GM12878 (cell line): ENCODE results near the gene ACHE.

Experiments used
- BHLHE40 ChIP-seq, 2 experiments: fragments of 450-650 bp in 1 of 2; IDR thresholded peaks; 2 replicates each; pipeline ENCODE4 v1.6.1; 2011 to 2017; ENCODE audit warnings: low read depth in 2 of 2, borderline replicate concordance in 1 of 2, improper control_type of control experiment in 1 of 2, low read length in 1 of 2, mild to moderate bottlenecking in 1 of 2
- EZH2 ChIP-seq: IDR thresholded peaks from 2 replicates; pipeline ENCODE4 v1.6.1; 2012; ENCODE audit warnings: low read depth, mild to moderate bottlenecking, control low read depth, inconsistent platforms, low read length, borderline replicate concordance; ENCODE audit not compliant: control insufficient read depth
- FOXM1 ChIP-seq: IDR thresholded peaks from 2 replicates; pipeline ENCODE4 v1.6.1; 2012; ENCODE audit warnings: low read depth, mild to moderate bottlenecking, inconsistent platforms, low read length, moderate library complexity
- JUND ChIP-seq: IDR thresholded peaks from 2 replicates; pipeline ENCODE4 v1.6.1; 2012; ENCODE audit warnings: low read depth, mild to moderate bottlenecking, low read length, improper control_type of control experiment, moderate library complexity
- LARP7 ChIP-seq: fragments of 450-650 bp; IDR thresholded peaks from 2 replicates; pipeline ENCODE4 v1.6.1; 2017; ENCODE audit warnings: mild to moderate bottlenecking
- RELA ChIP-seq: fragments of 450-650 bp; IDR thresholded peaks from 2 replicates; pipeline ENCODE4 v1.8.0; 2014; ENCODE audit warnings: borderline replicate concordance; ENCODE audit not compliant: partially characterized antibody
- ZZZ3 ChIP-seq: IDR thresholded peaks from 2 replicates; pipeline ENCODE4 v1.6.1; 2011; ENCODE audit warnings: low read depth; ENCODE audit not compliant: control insufficient read depth, insufficient read length
- TF ChIP-seq, protein P1 (sequence below), 3 experiments: IDR thresholded peaks in 2 of 3; conservative IDR thresholded peaks in 1 of 3; 2 replicates each; pipeline ENCODE4 v1.5.1; 2011; ENCODE audit warnings: low read depth in 3 of 3, low read length in 3 of 3, mild to moderate bottlenecking in 3 of 3, control low read depth in 2 of 3, moderate library complexity in 2 of 3, inconsistent platforms in 1 of 3, mixed read lengths in 1 of 3; ENCODE audit not compliant: control insufficient read depth in 2 of 3, insufficient read depth in 1 of 3; ENCODE audit errors: extremely low read depth in 1 of 3

- TF ChIP-seq, protein P1, sequence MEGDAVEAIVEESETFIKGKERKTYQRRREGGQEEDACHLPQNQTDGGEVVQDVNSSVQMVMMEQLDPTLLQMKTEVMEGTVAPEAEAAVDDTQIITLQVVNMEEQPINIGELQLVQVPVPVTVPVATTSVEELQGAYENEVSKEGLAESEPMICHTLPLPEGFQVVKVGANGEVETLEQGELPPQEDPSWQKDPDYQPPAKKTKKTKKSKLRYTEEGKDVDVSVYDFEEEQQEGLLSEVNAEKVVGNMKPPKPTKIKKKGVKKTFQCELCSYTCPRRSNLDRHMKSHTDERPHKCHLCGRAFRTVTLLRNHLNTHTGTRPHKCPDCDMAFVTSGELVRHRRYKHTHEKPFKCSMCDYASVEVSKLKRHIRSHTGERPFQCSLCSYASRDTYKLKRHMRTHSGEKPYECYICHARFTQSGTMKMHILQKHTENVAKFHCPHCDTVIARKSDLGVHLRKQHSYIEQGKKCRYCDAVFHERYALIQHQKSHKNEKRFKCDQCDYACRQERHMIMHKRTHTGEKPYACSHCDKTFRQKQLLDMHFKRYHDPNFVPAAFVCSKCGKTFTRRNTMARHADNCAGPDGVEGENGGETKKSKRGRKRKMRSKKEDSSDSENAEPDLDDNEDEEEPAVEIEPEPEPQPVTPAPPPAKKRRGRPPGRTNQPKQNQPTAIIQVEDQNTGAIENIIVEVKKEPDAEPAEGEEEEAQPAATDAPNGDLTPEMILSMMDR (IDR thresholded peaks at IDR 0.05 in 2 of 3, conservative IDR thresholded peaks at IDR 0.05 in 1 of 3; ENCODE audit: control insufficient read depth in 2 of 3, extremely low read depth in 1 of 3, insufficient read depth in 1 of 3, low read depth in 3 of 3, low read length in 3 of 3) = peak in 1 of 3 experiments; percentile 16; a peak in 1 of 6 replicates
- TF ChIP-seq BHLHE40 (IDR thresholded peaks at IDR 0.05; ENCODE audit: borderline replicate concordance in 1 of 2, low read depth in 2 of 2, low read length in 1 of 2) = peak in 1 of 2 experiments; percentile 51; a peak in 1 of 4 replicates
- no peak for TF ChIP-seq JUND
- TF ChIP-seq ZZZ3 = no peak
- TF ChIP-seq FOXM1 = no peak
- peak; percentile 61 for TF ChIP-seq RELA
- TF ChIP-seq EZH2 = no peak
- peak; percentile 70 for TF ChIP-seq LARP7
Measured at GRCh38 chr7:100874577-100875355, 20.9 kb downstream of the ACHE start, which contains the start of gene SRRT.
